Keratinocyte (primary cell): Measurements from ENCODE around the gene GYS1.

ENCODE experiments used
- EZH2 ChIP-seq: IDR thresholded peaks from one replicate; pipeline ENCODE4 v1.6.1; 2012; ENCODE audit warnings: inconsistent platforms, mild to moderate bottlenecking, low read length, moderate library complexity
- TF ChIP-seq, protein P1 (sequence below), 3 experiments: IDR thresholded peaks in 1 of 3; conservative IDR thresholded peaks in 1 of 3; optimal IDR thresholded peaks in 1 of 3; 2 replicates in 2 of 3; 3 replicates in 1 of 3; pipeline versions ENCODE3 to v1.5.1; 2011; ENCODE audit warnings: low read length in 3 of 3, mild to moderate bottlenecking in 3 of 3, moderate library complexity in 2 of 3, control low read depth in 1 of 3, inconsistent platforms in 1 of 3; ENCODE audit not compliant: insufficient read depth in 2 of 3; ENCODE audit errors: extremely low read depth in 1 of 3

DNA sequence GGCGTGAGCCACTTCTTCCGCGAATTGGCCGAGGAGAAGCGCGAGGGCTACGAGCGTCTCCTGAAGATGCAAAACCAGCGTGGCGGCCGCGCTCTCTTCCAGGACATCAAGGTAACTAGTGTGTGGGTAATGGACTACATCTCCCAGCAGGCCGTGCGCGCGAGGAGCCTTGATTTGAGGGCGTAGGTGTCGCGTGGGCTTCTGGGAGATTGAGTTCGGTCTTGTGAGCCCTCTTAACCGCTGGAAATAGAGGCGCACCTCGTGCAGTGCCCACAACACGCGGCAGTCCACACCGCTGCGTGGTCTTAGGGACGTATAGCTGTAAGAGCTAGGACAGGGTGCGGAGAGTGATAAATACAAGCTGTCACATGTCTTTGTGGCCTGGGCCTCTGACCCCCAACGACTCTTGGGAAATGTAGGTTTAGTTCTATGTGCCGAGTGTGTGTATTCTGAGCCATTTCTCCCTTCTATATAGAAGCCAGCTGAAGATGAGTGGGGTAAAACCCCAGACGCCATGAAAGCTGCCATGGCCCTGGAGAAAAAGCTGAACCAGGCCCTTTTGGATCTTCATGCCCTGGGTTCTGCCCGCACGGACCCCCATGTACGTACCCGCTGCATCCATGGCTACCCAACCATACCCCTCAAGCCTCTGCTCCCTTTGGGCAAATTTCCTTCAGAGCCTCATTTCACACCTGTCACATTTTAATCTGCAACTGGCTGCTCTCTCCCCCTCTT is 27.1 kb downstream of the GYS1 start:
- TF ChIP-seq, protein P1, sequence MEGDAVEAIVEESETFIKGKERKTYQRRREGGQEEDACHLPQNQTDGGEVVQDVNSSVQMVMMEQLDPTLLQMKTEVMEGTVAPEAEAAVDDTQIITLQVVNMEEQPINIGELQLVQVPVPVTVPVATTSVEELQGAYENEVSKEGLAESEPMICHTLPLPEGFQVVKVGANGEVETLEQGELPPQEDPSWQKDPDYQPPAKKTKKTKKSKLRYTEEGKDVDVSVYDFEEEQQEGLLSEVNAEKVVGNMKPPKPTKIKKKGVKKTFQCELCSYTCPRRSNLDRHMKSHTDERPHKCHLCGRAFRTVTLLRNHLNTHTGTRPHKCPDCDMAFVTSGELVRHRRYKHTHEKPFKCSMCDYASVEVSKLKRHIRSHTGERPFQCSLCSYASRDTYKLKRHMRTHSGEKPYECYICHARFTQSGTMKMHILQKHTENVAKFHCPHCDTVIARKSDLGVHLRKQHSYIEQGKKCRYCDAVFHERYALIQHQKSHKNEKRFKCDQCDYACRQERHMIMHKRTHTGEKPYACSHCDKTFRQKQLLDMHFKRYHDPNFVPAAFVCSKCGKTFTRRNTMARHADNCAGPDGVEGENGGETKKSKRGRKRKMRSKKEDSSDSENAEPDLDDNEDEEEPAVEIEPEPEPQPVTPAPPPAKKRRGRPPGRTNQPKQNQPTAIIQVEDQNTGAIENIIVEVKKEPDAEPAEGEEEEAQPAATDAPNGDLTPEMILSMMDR (optimal IDR thresholded peaks at IDR 0.05 in 1 of 3, IDR thresholded peaks at IDR 0.05 in 1 of 3, conservative IDR thresholded peaks at IDR 0.05 in 1 of 3; ENCODE audit: extremely low read depth in 1 of 3, insufficient read depth in 2 of 3, low read length in 3 of 3) = no peak
- no peak for TF ChIP-seq EZH2
